GM21529 (cell line): ENCODE results near the gene MMP17.
"Not testable (repeated sequence)": the region's sequence is repeated elsewhere in the genome, so short reads cannot be mapped to it uniquely, and the experiment has no call there.

Experiments
- ATAC-seq: cut with Tn5 transposase; IDR thresholded peaks from one replicate; pipeline ENCODE4 v1.9.1; 2021; ENCODE audit not compliant: unreplicated experiment

MMP17 gene

DNA sequence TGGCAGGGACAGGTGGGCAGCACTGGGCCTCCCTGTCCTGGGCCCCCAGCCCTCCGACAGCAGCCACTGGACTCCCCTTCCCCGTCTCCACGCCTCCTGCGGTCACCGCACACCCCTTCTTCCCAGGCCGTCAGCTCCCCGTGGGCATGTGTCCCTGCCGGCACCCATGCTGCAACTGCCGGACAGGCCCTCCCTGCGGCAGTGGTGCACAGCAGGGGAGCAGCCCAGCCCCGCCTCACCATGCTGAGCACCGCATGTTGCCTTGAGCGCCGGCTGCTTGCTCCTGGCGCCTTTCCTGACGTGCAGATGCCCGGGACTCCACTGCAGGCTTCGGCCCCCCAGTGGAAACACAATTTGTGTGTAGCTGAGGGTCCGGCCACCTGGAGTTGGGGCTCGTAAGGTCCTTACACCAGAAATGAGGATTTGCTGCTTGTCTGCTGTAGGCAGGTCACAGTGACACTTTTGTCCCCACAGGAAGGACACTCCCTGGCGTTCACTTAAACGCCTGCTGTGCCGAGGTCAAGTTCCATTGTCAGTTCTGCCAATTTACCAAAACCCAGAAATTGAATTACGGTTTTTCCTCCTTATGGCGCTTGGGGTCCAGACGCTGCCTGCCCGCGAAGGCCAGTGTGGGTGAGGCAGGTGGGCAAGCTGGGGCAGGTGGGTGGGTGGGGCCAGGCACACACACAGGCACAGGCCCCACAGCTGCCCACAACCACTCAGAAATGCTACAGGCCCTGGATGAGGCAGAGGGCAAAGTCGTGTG lies 28.2 kb upstream of the MMP17 start:
- ATAC-seq = no peak

DNA sequence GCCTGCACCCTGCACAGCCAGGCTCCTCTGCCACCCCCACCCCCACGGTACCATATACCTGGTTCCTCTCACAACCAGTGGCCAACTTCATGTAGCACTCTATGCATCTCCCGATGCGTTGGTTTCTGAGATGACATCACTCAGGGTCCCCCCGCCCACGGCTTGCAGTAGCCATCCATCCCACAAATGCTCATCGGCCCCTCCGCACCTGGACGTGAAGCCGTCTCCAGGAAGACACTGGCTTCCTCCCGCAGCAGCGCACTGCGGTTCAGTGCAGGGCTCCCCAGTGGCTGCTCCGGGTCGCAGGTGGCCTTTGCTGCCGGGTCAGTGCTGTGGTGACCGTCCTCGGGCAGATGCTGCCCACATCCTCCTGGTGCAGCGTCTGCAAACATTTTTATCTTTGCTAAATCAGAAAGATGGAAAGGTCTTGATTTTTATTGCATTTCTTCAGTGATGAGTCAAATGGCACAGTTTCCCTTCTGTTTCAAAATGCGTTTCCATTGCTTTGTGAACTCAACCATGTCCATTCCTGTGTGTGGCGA lies 27.5 kb upstream of the MMP17 start:
- ATAC-seq = peak; percentile 53

DNA sequence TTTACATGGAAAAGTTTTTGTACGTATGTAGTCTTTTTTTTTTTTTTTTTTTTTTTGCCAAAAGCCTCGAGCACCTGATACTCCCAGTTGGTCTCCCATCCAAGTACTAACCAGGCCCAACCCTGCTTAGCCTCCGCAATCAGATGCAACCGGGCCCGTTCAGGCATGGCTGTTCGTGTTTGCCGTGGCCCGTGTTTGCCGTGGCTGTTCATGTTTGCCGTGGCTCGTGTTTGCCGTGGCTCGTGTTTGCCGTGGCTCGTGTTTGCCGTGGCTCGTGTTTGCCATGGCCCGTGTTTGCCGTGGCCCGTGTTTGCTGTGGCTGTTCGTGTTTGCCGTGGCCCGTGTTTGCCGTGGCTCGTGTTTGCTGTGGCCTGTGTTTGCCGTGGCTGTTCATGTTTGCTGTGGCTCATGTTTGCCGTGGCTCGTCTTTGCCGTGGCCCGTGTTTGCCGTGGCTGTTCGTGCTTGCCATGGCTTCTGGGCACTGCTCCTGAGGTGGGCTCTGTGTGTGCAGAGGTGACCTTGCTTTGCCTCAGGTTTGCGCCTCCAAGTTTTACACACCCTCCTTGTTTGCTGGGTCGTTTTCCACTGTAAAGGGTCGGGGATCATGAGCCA lies 26.8 kb upstream of the MMP17 start:
- ATAC-seq = no peak

DNA sequence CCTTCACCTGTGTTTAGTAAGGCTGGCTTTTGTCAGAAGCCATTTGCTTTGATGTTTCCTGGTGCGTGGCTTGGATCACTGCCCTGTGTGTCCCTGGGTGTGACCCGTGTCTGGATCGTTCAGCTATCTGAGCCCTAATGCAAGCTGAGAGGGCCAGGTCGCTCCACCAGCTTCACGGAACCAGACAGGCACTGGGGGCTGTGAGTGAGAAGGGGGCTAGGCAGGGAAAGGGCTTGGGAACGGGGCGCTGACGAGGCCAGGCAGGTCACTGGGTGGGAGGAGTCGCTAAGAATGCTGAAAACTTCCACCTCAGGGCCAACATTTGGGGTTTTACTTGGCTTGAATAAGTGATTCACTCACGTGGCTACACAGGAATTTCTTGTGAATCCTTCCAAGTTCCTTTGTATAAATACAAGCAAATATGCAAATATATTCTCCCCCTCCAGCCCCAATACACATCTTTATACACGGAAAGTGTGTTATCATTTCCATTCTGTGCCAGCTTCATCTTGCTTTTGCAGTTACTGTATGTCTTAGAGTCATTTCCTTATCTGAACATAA lies 24.2 kb upstream of the MMP17 start:
- no peak for ATAC-seq

DNA sequence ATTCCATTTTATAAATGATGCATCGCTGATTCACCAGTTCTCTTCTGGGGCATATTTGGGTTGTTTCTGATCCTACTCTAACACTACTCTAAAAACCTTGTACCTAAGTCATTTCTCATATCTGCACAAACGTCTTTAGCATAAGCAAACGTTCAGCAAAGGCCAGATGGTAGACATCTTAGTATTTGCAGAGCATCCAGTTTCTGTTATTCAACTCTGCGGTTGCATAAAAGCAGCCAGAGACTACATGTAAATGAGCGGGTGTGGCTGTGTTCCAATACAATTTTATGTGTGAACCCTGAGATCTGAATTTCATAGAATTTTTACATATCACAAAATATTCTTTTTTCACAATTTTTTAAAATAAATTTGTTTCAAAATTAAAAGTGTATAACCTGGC lies 22.8 kb upstream of the MMP17 start:
- ATAC-seq = no peak

DNA sequence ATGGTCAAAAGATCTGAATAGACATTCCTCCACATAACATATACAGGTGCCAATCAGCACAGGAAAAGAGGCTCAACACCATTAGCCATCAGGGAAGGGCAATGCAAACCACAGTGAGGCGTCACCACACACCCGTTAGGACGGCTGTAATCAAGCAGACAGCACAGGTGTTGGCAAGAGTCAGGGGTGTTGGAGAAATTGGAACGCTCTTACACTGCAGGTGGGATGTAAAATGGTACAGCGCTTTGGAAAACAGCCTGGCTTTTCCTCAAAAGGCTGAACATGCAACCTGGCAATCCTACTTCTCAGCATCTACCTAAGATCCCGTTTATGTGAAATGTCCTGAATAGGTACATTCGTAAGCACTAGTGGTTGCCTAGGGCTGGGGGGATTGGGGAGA lies 21.5 kb upstream of the MMP17 start:
- ATAC-seq = no peak

DNA sequence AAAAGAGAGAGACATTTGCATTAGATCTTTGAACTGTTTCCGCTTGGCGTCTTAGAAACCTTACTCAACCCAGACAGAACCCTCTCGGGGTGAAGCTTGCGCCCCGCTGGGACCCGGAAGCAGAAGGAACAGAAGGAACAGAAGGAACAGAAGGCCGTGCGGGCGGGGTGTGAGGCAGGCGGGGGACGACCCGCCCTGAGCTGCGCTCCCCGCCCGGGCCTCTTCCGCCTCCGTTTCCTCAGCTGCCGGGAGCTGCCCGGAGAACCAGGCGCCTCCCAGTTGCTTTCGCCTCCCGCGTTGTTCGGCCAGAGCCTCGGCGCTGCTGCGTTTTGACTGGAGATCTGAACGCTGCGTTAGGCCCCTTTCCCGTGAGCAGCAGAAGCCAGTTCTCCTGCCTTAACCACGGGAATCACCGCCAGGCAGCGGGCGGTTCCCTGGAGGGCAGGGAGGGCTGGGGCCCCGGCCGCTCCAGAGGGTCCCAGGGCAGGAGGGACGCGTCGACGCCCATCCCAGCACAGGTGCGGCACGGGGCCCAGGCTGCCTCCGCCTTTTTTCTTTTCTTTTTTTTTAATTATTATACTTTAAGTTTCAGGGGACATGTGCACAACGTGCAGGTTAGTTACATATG lies 19.3 kb upstream of the MMP17 start:
- ATAC-seq = no peak

DNA sequence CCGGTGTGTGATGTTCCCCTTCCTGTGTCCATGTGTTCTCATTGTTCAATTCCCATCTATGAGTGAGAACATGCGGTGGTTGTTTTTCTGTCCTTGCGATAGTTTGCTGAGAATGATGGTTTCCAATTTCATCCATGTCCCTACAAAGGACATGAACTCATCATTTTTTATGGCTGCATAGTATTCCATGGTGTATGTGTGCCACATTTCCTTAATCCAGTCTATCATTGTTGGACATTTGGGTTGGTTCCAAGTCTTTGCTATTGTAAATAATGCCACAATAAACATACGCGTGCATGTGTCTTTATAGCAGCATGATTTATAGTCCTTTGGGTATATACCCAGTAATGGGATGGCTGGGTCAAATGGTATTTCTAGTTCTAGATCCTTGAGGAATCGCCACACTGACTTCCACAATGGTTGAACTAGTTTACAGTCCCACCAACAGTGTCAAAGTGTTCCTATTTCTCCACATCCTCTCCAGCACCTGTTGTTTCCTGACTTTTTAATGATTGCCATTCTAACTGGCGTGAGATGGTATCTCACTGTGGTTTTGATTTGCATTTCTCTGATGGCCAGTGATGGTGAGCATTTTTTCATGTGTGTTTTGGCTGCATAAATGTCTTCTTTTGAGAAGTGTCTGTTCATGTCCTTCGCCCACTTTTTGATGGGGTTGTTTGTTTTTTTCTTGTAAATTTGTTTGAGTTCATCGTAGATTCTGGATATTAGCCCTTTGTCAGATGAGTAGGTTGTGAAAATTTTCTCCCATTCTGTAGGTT lies 18.5 kb upstream of the MMP17 start:
- ATAC-seq = not testable (repeated sequence)

DNA sequence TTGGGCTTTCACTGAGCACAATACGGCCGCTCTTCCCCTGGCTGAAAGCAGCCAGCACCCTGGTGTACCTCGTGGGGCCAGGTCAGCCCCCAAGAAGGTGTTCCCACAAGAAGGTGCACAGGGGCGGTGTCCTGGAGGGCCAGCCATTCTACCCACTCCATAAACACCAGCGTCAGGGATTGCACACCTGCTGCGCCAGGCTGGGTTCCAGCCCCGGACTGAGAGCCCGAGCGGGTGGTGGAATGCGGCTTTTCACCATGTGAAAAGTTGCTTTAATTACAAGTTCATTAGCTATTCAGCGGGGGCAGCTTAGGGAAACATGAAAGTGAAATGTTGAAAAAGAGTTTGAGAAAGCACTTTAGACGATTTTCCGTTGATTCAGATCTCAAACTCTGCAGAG lies 17.5 kb upstream of the MMP17 start:
- ATAC-seq = no peak

DNA sequence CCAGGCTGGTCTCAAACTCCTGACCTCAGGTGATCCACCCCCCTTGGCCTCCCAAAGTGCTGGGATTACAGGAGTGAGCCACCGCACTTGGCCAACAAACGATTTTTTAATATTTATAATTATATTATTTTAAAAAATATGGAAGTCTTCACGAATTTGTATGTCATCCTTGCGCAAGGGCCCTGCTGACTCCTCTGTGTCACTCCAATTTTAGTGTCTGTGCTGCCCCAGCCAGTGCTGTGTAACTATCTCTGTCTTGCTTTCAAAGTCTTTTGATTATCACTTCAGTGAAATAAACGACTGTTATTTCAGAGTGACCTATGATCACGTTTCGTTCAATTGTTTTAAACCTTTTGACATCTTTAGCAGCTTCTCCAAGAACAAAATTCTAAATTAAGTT lies 13.1 kb upstream of the MMP17 start:
- no peak for ATAC-seq

DNA sequence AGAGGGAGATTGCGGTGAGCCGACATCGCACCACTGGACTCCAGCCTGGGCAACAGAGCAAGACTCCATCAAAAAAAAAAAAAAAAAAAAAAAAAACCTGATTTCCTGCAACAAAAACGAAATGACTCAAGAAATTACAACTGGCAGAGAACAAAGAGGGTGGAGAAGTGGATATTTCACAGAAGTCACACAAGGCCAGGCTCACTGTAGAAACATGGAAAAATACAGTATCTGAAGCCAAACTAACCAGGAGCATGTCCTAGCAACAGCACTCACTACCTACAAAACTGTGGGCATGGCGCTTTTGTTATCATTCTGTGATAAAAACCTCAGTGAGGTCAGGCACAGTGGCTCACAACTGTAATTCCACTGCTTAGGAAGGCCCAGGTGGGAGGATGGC lies 11.7 kb upstream of the MMP17 start:
- no peak for ATAC-seq

DNA sequence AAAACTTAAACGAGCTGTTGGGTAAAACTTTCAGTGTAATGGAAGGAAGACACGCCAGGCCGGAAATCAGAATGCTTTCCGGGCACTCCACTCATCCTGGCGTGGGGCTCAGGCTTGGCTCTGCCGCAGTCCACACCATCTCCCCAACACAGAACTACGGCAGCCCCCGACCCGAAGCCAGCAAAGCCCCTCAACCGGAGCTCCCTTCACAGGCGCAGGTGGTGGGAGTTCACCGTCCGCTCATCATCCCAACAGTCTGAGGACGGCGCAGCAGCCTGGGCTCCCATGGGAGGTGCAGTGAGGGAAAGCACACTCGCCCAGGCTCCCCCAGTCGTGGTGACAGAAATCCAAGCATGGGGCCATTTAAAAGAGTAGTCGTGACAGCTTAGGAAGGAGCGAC lies 11.0 kb upstream of the MMP17 start:
- ATAC-seq = no peak

DNA sequence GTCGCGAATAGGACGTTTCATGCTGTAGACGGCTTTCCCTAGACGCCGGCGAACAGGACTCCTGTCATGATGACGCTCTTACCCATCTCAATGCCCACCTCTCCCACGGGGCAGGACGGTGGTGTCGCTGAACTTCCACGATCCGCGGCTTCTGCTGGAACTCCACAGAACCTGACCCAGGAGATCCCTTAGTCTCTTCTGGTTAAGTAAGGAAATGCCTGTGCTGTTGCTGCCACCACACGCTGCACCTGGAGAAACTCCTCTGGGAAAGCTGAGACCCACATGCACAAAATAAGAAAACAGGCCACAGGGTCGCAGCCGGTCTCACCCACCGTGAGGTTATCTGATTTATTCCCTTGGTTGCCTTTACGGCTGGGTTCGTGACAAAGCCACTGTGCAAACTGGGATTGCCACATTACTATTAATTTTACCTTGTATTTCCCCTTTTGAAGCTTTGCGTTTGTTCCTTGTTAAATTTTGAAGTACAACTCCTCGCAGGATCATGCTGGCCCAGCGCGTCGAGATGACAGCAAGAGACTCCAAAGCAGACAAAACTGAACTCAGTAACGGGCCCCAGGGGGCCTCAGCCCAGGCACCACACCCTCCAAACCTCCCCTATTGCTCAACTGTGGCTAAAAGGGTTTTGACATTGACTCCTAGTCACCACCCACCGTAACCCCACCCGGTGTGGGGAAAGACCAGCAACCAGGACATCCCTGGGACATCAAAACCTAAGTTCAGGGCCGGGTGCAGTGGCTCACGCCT lies 9.2 kb upstream of the MMP17 start:
- no peak for ATAC-seq

DNA sequence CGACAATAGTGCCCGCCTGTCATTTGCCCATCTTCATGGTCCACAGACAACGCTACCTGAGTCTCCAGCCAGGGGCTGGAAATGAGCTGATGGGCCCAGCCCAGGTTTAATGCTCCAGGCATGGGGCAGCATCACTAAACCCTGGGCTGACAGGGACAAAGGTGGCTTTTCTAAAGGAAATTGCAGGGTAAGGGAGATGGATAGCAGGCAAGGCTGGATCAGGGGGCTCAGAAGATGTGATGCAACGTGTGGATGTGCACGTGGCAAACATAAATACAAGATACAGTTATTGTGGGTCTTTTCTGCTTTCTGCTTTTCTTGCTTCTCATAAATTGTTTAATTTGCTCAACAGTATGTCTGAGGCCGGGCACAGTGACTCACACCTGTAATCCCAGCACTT lies 3.7 kb upstream of the MMP17 start:
- no peak for ATAC-seq

DNA sequence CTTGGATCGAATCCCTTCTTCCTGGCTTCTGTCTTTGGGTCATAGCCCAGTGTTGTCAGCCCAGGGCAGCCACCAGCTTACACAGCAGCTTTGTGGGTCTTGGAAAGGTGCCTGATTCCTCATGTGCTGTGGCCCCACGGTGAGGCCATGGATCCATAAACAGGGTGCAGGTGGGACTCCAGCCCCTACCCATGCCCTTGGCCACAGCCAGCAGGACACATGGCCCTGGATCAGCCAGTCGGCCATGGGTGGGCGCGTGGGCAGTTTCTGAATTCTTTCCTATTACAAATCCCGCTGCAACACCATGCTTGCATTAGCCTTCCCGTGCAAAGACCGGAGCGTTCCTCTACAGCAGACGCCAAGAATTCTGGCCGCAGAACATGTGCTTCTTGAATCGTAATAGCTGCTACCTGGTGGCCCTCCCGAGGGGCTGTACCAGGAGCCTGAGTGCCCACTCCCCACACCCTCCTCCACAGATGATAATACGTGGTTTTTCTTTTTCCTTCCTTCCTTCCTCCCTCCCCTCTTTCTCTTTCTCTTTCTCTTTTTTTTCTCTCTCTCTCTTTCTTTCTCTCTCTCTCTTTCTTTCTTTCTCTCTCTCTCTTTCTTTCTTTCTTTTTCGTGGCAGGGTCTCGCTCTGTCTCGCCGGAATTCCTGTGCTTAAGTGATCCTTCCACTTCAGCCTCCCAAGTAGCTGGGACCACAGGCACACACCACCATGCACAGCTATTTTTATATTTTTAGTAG lies 2.9 kb upstream of the MMP17 start:
- no peak for ATAC-seq

DNA sequence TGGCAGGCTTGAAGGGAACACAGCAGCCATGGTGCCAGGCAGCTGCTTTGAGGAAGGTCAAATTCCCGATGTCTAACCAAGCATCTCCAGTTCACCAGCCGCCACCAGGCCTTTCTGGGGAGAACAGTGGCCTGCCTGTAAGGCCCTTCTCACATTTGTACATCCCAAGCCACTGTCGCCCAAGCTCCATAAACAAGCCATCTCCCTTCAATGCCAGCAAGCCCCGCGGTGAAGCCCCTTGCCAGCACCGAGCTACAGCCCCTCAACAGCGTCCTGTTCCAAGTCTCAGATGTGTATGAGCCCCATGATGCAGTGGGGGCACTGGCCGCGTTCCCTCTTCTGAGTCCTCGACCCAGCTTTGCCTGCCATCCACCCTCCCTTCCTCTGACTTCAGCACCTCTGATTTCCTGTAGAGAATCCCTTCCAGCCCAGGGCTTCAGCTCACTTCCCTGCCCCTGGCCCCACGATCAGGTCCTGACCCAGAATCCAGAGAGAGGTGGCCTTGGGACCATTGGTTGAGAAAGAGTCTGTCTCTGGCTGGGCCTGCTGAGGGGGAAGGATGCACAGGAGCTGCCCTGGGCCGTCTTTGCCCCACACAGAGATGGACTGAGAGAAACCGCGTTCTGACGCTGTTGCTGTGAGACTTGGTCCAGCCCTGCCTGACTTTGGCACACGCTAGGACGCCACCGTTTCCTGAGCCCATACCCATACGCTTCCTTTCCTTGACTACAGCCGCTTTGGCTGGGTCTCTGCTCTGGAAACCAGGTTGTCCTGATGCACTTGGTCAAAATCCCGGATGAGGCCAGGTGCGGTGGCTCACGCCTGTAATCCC lies 1.9 kb upstream of the MMP17 start:
- no peak for ATAC-seq

DNA sequence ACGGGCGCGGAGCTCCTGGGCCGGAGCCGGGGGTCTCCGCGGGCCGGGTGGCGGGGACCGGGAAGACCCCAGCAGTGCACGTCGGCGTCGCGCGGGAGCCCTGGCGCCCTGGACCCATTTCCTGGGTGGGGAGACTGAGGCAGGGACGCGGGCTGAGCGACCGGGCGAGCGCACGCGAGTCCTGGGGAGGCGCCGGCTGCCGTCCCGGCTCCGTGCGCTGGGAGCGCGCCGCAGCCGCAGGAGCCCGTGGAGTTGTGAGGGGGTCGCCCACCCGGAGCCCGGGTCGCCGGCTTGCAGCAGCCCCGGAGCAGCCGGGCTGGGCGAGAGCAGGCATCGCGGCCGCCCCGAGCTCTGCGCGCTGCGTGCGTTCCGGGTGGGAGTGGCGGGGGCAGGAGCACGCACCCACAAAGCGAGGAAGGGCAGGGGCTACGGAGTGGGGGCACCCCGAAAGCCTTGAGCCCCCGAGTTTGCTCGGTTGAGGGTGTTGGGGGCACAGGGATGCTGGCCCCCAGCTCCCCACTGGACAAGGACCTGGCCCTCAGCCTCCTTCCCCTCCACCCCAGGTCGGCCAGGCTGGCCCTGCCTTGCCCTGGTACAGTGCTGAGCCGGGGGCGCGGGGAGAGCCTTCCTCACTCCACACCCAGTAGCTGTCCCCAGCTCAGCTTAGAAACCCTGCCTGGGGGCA lies 620 bp downstream of the MMP17 start:
- no peak for ATAC-seq

DNA sequence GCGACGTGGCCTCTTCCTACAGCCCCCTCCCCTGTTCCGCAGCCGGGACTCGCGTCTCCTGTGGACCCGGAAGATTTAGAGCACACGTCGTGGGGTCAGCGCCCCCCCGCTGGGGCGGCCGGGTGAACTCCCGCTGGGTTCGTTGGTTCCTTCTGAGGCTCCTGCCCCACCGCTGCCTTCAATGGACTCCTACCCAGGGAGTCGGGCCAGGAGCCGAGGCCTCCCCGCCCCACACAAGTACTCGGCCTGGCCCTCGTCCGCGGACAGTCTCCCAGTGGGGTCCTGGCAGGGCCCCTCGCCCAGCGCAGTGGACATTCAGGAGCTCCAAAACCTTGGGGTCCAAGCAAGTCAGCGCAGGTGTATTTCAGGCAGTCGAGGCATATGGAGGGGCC lies 1.2 kb downstream of the MMP17 start:
- ATAC-seq = no peak
